Measurements from ENCODE around the gene ARGLU1. TPM values are rescaled to one million over a fixed set of nuclear protein-coding genes. Genes with fewer than 3 reads are reported as not detected.

ARGLU1 gene
- total RNA-seq, 1 experiment from 2014 or later, result 66.5 TPM

DNA sequence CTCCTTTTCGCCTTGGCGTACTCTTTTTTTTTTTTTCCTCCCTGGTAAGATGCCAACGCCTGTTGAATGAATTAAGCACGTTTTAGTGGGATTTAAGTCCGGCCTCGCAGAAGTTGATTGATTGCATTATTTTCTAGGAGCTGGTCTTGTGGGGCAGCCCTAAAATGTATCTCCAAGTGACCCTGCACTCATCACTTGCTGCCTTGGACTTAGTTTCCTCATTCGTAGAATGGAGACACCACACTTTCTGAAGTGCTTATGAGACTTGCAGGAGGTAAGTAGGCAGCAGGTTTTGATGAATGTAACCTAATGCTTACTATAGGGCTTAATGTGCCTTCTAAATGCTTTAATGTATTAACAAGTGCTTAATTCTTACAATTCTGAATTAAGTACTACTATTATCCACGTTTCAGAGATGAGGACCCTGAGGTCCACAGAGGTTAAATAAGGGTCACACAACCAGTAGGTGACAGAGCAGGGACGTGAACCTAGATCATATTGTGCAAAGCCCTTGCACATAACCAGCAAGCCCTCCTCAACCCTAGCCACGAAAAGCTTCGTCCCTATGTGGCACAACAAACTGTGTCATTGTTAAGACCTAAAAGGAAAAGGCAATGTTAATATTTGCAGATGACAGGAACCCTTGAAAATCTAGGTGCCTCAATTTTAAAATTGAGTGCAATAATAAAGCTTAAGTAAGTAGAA is 514 bp upstream of the ARGLU1 start:
- Histone ChIP-seq H3K27me3 (replicated peaks; ENCODE audit: insufficient read depth, low read depth, low read length, poor library complexity) (no peaks in the 10 kb centered on the region), H3K4me1 (ENCODE audit: insufficient read depth, low read length, poor library complexity, severe bottlenecking) (peaks cover 28% of the 10 kb centered on the region), H3K9me3 (ENCODE audit: low read depth, low read length, poor library complexity, severe bottlenecking) (no peaks in the 10 kb centered on the region), H3K27ac (ENCODE audit: low read depth, low read length, poor library complexity, severe bottlenecking) (peak overlapping the region; percentile 95), H3K36me3 (ENCODE audit: insufficient read depth, low read length, poor library complexity, severe bottlenecking) (no peaks in the 10 kb centered on the region), H3K4me3 (ENCODE audit: low read depth, low read length, poor library complexity, severe bottlenecking) (peak overlapping the region; percentile 88)
- no peak for DNase-seq (ENCODE audit: low spot score)
- ChIA-PET CTCF (interaction anchor here (1.0 kb wide), 1 partner anchor 32 kb away, joined by 3 read pairs; no protein-coding TSS in a partner anchor), POLR2A (ENCODE audit: low non-redundant PET) (no interaction called here)
- TSS peak; percentile 78 for BruUV-seq (replicated peaks)
- TF ChIP-seq EZH2 (IDR thresholded peaks at IDR 0.05; ENCODE audit: borderline replicate concordance, low read depth, low read length, poor library complexity, severe bottlenecking), result no peak
- TF ChIP-seq, protein P1, sequence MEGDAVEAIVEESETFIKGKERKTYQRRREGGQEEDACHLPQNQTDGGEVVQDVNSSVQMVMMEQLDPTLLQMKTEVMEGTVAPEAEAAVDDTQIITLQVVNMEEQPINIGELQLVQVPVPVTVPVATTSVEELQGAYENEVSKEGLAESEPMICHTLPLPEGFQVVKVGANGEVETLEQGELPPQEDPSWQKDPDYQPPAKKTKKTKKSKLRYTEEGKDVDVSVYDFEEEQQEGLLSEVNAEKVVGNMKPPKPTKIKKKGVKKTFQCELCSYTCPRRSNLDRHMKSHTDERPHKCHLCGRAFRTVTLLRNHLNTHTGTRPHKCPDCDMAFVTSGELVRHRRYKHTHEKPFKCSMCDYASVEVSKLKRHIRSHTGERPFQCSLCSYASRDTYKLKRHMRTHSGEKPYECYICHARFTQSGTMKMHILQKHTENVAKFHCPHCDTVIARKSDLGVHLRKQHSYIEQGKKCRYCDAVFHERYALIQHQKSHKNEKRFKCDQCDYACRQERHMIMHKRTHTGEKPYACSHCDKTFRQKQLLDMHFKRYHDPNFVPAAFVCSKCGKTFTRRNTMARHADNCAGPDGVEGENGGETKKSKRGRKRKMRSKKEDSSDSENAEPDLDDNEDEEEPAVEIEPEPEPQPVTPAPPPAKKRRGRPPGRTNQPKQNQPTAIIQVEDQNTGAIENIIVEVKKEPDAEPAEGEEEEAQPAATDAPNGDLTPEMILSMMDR (conservative IDR thresholded peaks at IDR 0.05; ENCODE audit: low read depth, low read length), result no peak
- intact Hi-C loops (cut with micrococcal nuclease; ENCODE audit: unreplicated experiment), result no loop called here

DNA sequence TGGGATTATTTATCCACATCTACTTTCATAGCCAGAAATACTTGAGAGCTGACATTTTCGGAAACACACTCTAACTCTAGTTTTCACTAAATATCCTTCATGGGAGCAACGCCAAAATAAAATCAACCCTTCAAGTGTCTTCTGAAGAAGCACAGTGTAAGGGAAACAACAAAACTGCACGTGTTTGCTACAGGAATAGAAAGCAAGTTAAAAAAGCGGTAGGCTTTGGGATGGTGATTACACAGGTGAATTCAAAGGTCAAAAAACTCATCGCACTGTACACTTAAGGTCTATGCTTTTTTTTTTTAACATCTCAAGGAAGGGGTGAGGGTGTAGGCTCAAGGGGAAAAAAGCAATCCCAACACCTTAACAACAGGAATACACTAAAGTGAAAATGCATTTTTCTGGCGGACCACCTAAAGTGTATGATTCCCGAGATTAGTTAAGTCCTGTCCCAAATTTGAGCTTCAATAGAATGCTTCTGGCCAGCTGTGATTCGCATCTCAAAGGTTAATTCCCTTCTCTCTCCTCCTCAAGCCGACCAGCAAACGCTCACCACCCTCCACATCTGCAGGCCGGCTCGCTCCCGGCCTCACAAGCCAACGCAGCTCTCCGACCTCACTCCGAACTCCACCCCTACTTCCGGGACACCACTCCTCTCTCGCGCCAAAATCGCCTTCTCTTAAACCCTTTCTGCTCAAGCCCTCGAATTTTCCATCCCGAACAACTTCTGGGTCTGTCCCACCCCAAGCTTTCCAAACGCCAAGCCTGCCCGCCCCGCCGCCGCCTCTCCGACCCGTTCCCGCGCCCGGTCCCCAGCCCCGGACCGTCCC is 1.1 kb downstream of the ARGLU1 start:
- TSS peak; percentile 28 for BruUV-seq (replicated peaks)
- H3K4me1 ChIP-seq (ENCODE audit: insufficient read depth, low read length, poor library complexity, severe bottlenecking), result peaks cover 35% of the 10 kb centered on the region
- CTCF ChIA-PET, result interaction anchor here (1.0 kb wide), 1 partner anchor 30 kb away, joined by 3 read pairs; no protein-coding TSS in a partner anchor
- intact Hi-C loops (cut with micrococcal nuclease; ENCODE audit: unreplicated experiment), result no loop called here
- peak overlapping the region; percentile 95 for H3K27ac ChIP-seq (ENCODE audit: low read depth, low read length, poor library complexity, severe bottlenecking)
- H3K27me3 ChIP-seq (replicated peaks; ENCODE audit: insufficient read depth, low read depth, low read length, poor library complexity), result no peaks in the 10 kb centered on the region
- H3K4me3 ChIP-seq (ENCODE audit: low read depth, low read length, poor library complexity, severe bottlenecking), result peak overlapping the region; percentile 88
- POLR2A ChIA-PET (ENCODE audit: low non-redundant PET), result no interaction called here
- TF ChIP-seq, protein P1 (conservative IDR thresholded peaks at IDR 0.05; ENCODE audit: low read depth, low read length), result no peak
- no peak for TF ChIP-seq EZH2 (IDR thresholded peaks at IDR 0.05; ENCODE audit: borderline replicate concordance, low read depth, low read length, poor library complexity, severe bottlenecking)
- no peaks in the 10 kb centered on the region for H3K9me3 ChIP-seq (ENCODE audit: low read depth, low read length, poor library complexity, severe bottlenecking)
- peak; percentile 51 for DNase-seq (ENCODE audit: low spot score)
- no peaks in the 10 kb centered on the region for H3K36me3 ChIP-seq (ENCODE audit: insufficient read depth, low read length, poor library complexity, severe bottlenecking)

- Histone ChIP-seq H3K9me3 (ENCODE audit: low read depth, low read length, poor library complexity, severe bottlenecking) (no peaks in the 10 kb centered on the region), H3K27me3 (replicated peaks; ENCODE audit: insufficient read depth, low read depth, low read length, poor library complexity) (no peaks in the 10 kb centered on the region), H3K4me1 (ENCODE audit: insufficient read depth, low read length, poor library complexity, severe bottlenecking) (peaks cover 39% of the 10 kb centered on the region), H3K36me3 (ENCODE audit: insufficient read depth, low read length, poor library complexity, severe bottlenecking) (no peaks in the 10 kb centered on the region), H3K4me3 (ENCODE audit: low read depth, low read length, poor library complexity, severe bottlenecking) (no peak overlapping the region), H3K27ac (ENCODE audit: low read depth, low read length, poor library complexity, severe bottlenecking) (no peak overlapping the region)
- intact Hi-C loops (cut with micrococcal nuclease; ENCODE audit: unreplicated experiment), result no loop called here
- no TSS peak for BruUV-seq (replicated peaks)
- TF ChIP-seq EZH2 (IDR thresholded peaks at IDR 0.05; ENCODE audit: borderline replicate concordance, low read depth, low read length, poor library complexity, severe bottlenecking), result no peak
- TF ChIP-seq, protein P1 (conservative IDR thresholded peaks at IDR 0.05; ENCODE audit: low read depth, low read length), result no peak
- CTCF ChIA-PET, result interaction anchor here (1.2 kb wide), 1 partner anchor 55 kb away, joined by 4 read pairs; no protein-coding TSS in a partner anchor
- DNase-seq (ENCODE audit: low spot score), result no peak
- POLR2A ChIA-PET (ENCODE audit: low non-redundant PET), result interaction anchor here (0.7 kb wide), 1 partner anchor 643 kb away, joined by 5 read pairs; no protein-coding TSS in a partner anchor
Observed at GRCh38 chr13:106565127-106565775, 2.7 kb downstream of the ARGLU1 start.
